ENCODE measurements around the gene DNAH6.

DNA sequence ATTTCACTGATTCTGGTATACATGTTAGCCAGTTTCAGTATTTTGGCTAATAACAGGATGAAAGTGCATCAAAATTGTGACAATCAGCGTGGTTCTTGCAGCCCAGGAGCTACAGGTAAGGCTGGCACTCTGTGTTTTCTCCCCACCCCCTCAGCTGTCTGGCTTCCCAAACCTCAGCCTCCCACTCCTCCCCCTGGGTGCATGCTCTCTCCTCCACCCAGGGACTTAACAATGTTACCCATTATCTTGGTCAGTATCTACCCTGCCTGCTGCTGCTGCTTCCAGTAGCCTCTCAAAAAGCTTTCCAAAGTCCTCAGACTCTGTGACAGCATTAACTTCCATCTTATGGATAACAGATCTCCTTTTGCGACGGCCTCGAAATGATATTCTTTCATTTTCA, 323.6 kb downstream of the DNAH6 start:
- TF ChIP-seq, protein P1, sequence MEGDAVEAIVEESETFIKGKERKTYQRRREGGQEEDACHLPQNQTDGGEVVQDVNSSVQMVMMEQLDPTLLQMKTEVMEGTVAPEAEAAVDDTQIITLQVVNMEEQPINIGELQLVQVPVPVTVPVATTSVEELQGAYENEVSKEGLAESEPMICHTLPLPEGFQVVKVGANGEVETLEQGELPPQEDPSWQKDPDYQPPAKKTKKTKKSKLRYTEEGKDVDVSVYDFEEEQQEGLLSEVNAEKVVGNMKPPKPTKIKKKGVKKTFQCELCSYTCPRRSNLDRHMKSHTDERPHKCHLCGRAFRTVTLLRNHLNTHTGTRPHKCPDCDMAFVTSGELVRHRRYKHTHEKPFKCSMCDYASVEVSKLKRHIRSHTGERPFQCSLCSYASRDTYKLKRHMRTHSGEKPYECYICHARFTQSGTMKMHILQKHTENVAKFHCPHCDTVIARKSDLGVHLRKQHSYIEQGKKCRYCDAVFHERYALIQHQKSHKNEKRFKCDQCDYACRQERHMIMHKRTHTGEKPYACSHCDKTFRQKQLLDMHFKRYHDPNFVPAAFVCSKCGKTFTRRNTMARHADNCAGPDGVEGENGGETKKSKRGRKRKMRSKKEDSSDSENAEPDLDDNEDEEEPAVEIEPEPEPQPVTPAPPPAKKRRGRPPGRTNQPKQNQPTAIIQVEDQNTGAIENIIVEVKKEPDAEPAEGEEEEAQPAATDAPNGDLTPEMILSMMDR (IDR thresholded peaks at IDR 0.05): no peak
- TF ChIP-seq POLR2A (IDR thresholded peaks at IDR 0.05): no peak

All from esophagus squamous epithelium (tissue), 4 donors.